ENCODE results near the gene EIF6. TPM values are rescaled to one million over a fixed set of nuclear protein-coding genes. Genes with fewer than 3 reads are reported as not detected.

The EIF6 gene
- total and polyA plus RNA-seq, 2 donors (not counting 3 experiments of a cell fraction or from before 2014, with no cell fraction given) = 153 to 286 TPM

GRCh38 chr20:35287509-35288324 is 3.1 kb upstream of the EIF6 start:
- dilution Hi-C loops (cut with MboI; ENCODE audit: extremely low pct_ligation_motif_present, low sequenced_read_pairs) = no loop called here
- H4K20me1 ChIP-seq (replicated peaks; ENCODE audit: control insufficient read depth, extremely low read depth, insufficient read depth, low read length) = no peaks in the 10 kb centered on the region
- DNase-seq (ENCODE audit: low read depth, low spot score) (no peak), FAIRE-seq (no peak)
- H3K4me3 ChIP-seq (replicated peaks in 1 of 3; ENCODE audit: insufficient read depth in 1 of 3, low read depth in 1 of 3, low read length in 3 of 3) = no peak overlapping the region
- no peak overlapping the region for H3K27ac ChIP-seq (ENCODE audit: insufficient read depth, low read depth, low read length)
- no peaks in the 10 kb centered on the region for H3K9me1 ChIP-seq (replicated peaks; ENCODE audit: control insufficient read depth, extremely low read depth, insufficient read depth, low read length)
- intact Hi-C loops (cut with micrococcal nuclease) = no loop called here
- H3K36me3 ChIP-seq (ENCODE audit: control insufficient read depth in 2 of 2, extremely low read depth in 1 of 2, insufficient read depth in 2 of 2, low read length in 2 of 2) = no peaks in the 10 kb centered on the region
- no TSS peak for BruUV-seq (replicated peaks)
- ChIA-PET CTCF (interaction anchor here (0.9 to 4.9 kb wide), 4 partner anchors 10 to 143 kb away, joined by 3 to 24 read pairs (median 6); no protein-coding TSS in a partner anchor), POLR2A (no interaction called here)
- no peak for TF ChIP-seq POLR2AphosphoS5 (IDR thresholded peaks at IDR 0.05; ENCODE audit: insufficient read depth, low read depth, low read length)
- TF ChIP-seq CTCF (IDR thresholded peaks at IDR 0.05; ENCODE audit: extremely low read depth in 1 of 2, insufficient read depth in 1 of 2, low read depth in 1 of 2, low read length in 2 of 2) = no peak
- TF ChIP-seq EZH2 (IDR thresholded peaks at IDR 0.05; ENCODE audit: borderline replicate concordance, low read depth, low read length, severe bottlenecking) = no peak
- no peak for TF ChIP-seq FOS (IDR thresholded peaks at IDR 0.05; ENCODE audit: borderline replicate concordance, insufficient read depth, low read length)
- TF ChIP-seq GATA2 (IDR thresholded peaks at IDR 0.05; ENCODE audit: insufficient read depth, insufficient read length, low read depth, low read length) = no peak
- TF ChIP-seq MAX (IDR thresholded peaks at IDR 0.05; ENCODE audit: insufficient read depth, insufficient read length) = no peak
- TF ChIP-seq JUN (IDR thresholded peaks at IDR 0.05; ENCODE audit: borderline replicate concordance, insufficient read depth, insufficient read length, low read depth) = no peak
- no peak for TF ChIP-seq MYC (IDR thresholded peaks at IDR 0.05; ENCODE audit: low read depth, low read length)
- no peak for TF ChIP-seq POLR2A (IDR thresholded peaks at IDR 0.05; ENCODE audit: low read depth, low read length)
- no peak overlapping the region for H2AFZ ChIP-seq (ENCODE audit: low read depth, low read length)
- no peak overlapping the region for H3K4me2 ChIP-seq (ENCODE audit: insufficient read depth, low read length)
- H3K27me3 ChIP-seq (ENCODE audit: control insufficient read depth in 2 of 2, insufficient read depth in 2 of 2, low read length in 2 of 2) = no peaks in the 10 kb centered on the region
- no peak overlapping the region for H3K9ac ChIP-seq (replicated peaks; ENCODE audit: extremely low read depth, insufficient read depth, low read length)
- peaks cover 16% of the 10 kb centered on the region for H3K79me2 ChIP-seq (ENCODE audit: control insufficient read depth, insufficient read depth, low read length)
- H3K4me1 ChIP-seq (ENCODE audit: control insufficient read depth, extremely low read depth, insufficient read depth, low read length) = peaks cover 12% of the 10 kb centered on the region
- no peaks in the 10 kb centered on the region for H3K9me3 ChIP-seq (replicated peaks; ENCODE audit: control insufficient read depth, insufficient read depth, low read length)

Data from endothelial cell of umbilical vein (primary cell).